Suprapubic skin (tissue), 4 donors: ENCODE measurements around the gene ELANE.

Experiments used
- EP300 ChIP-seq: sonication (generic); formaldehyde crosslinking; IDR thresholded peaks from one replicate; pipeline ENCODE4 v1.6.1; 2017; ENCODE audit warnings: antibody characterized with exemption
- POLR2A ChIP-seq, 2 donors: fragments of 450-650 bp; IDR thresholded peaks; one replicate each; pipeline ENCODE4 v1.6.1; 2017; ENCODE audit warnings: antibody characterized with exemption in 2 of 2, mild to moderate bottlenecking in 2 of 2, moderate library complexity in 2 of 2
- POLR2AphosphoS5 ChIP-seq, 3 donors: sonication (generic); formaldehyde crosslinking; IDR thresholded peaks; one replicate each; pipeline ENCODE4 v1.6.1; 2017; ENCODE audit warnings: antibody characterized with exemption in 3 of 3
- TF ChIP-seq, protein P1 (sequence below), 2 donors: fragments of 200-600 bp in 1 of 2; fragments of 450-650 bp in 1 of 2; sonication (generic) in 1 of 2; IDR thresholded peaks; one replicate each; pipeline ENCODE4 v1.5.1; 2016 to 2019; ENCODE audit warnings: antibody characterized with exemption in 2 of 2, mild to moderate bottlenecking in 1 of 2, moderate library complexity in 1 of 2

DNA sequence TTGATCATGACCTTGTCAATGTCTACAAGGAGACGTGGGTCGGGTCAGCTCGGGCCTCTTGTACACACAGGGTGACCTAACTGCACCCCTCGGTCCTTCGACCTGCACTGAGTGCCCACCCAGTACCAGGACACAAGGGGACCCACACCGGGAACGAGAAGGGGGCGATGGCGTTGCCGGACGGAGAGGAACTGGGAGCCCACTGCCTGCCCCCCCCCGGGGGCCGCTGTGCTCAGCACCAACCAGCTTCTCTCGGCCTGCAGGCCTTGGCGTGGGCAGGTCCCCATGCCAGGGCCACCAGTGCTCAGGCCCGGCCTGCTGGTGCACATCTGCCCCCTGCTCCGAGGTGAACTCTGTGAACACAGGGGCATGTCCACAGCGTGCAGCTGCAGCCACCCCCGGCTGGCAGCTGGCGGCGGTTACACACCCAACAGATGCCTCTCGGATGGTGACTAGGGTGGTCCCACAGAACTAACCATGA is 21.5 kb downstream of the ELANE start:
- no peak for TF ChIP-seq POLR2A (IDR thresholded peaks at IDR 0.05)
- no peak for TF ChIP-seq EP300
- TF ChIP-seq, protein P1, sequence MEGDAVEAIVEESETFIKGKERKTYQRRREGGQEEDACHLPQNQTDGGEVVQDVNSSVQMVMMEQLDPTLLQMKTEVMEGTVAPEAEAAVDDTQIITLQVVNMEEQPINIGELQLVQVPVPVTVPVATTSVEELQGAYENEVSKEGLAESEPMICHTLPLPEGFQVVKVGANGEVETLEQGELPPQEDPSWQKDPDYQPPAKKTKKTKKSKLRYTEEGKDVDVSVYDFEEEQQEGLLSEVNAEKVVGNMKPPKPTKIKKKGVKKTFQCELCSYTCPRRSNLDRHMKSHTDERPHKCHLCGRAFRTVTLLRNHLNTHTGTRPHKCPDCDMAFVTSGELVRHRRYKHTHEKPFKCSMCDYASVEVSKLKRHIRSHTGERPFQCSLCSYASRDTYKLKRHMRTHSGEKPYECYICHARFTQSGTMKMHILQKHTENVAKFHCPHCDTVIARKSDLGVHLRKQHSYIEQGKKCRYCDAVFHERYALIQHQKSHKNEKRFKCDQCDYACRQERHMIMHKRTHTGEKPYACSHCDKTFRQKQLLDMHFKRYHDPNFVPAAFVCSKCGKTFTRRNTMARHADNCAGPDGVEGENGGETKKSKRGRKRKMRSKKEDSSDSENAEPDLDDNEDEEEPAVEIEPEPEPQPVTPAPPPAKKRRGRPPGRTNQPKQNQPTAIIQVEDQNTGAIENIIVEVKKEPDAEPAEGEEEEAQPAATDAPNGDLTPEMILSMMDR (IDR thresholded peaks at IDR 0.05), result no peak
- no peak for TF ChIP-seq POLR2AphosphoS5 (IDR thresholded peaks at IDR 0.05)
